ENCODE measurements around the gene CTNNA1. TPM values are rescaled to one million over a fixed set of nuclear protein-coding genes. Genes with fewer than 3 reads are reported as not detected.
A peak's percentile ranks its signal among the peaks of the same experiment; 100 is the strongest.

Gene CTNNA1
- total and polyA plus RNA-seq, 2 experiments from 2014 or later: 194 to 393 TPM

- Histone ChIP-seq H3K9ac (no peak overlapping the region), H4K20me1 (ENCODE audit: insufficient read depth) (no peaks in the 10 kb centered on the region), H3K27me3 (replicated peaks; ENCODE audit: insufficient read depth) (no peaks in the 10 kb centered on the region), H3K27ac (no peak overlapping the region), H3K9me2 (ENCODE audit: insufficient read depth) (no peaks in the 10 kb centered on the region), H3K36me3 (ENCODE audit: low read depth) (no peaks in the 10 kb centered on the region), H3K9me3 (ENCODE audit: low read depth) (no peaks in the 10 kb centered on the region), H3K4me2 (ENCODE audit: unreplicated experiment) (no peak overlapping the region), H3F3A (ENCODE audit: insufficient read depth) (no peaks in the 10 kb centered on the region), H3K4me3 (no peak overlapping the region), H3K79me2 (ENCODE audit: insufficient read depth) (no peaks in the 10 kb centered on the region), H3K4me1 (ENCODE audit: insufficient read depth) (peaks cover 10% of the 10 kb centered on the region; the same call in 1 of the 2 replicates), H2AFZ (no peak overlapping the region)
- TF ChIP-seq EZH2phosphoT487 (IDR thresholded peaks at IDR 0.05; ENCODE audit: insufficient read depth, low read depth): no peak
- TF ChIP-seq EZH2 (IDR thresholded peaks at IDR 0.05; ENCODE audit: insufficient read depth, poor library complexity, severe bottlenecking): no peak
- 90 to 96% methylated on average over 13 of the region's 13 CpGs for WGBS, 2 experiments (ENCODE audit: low coverage in 1 of 2, low lambda C conversion rate in 2 of 2, missing lambda C conversion rate in 2 of 2)
- no peak for DNase-seq
- in situ Hi-C loops (cut with MboI): no loop called here
Measured at GRCh38 chr5:138963763-138964371, 210.6 kb downstream of the CTNNA1 start.

DNA sequence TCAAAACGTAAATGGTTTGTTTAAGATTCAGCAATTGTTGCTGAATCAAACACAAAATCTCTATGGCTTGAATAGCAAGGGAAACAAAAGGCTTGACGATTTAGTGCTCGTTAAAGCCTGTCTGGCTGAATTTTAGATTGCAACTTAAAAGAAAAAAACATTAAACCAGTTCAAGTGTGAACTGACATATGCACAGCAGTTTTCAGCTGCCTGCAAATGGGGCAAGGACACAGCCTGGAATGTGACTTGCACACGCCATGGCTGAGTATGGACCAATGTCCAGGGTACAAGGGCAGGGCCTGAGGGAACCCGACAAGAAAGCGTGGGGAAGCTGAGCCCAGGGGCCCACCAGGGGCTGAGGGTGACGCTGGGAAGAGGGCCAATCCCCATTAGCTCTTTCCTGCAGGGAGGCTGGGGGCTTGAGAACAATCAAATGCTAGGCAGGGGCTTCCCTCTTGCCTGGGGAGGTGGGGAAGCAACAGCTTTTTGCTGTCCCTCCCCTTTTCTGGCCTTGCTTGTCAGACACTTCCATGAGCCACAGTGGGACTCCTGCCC lies 211.5 kb downstream of the CTNNA1 start:
- Histone ChIP-seq H4K20me1 (ENCODE audit: insufficient read depth) (no peaks in the 10 kb centered on the region), H3K27ac (no peak overlapping the region), H3K27me3 (replicated peaks; ENCODE audit: insufficient read depth) (no peaks in the 10 kb centered on the region), H3K9me3 (ENCODE audit: low read depth) (no peaks in the 10 kb centered on the region), H3F3A (ENCODE audit: insufficient read depth) (no peaks in the 10 kb centered on the region), H3K9me2 (ENCODE audit: insufficient read depth) (no peaks in the 10 kb centered on the region), H3K4me1 (ENCODE audit: insufficient read depth) (peaks cover 10% of the 10 kb centered on the region; the same call in 1 of the 2 replicates), H3K4me2 (ENCODE audit: unreplicated experiment) (no peak overlapping the region), H3K79me2 (ENCODE audit: insufficient read depth) (no peaks in the 10 kb centered on the region), H2AFZ (no peak overlapping the region), H3K9ac (no peak overlapping the region), H3K4me3 (no peak overlapping the region), H3K36me3 (ENCODE audit: low read depth) (no peaks in the 10 kb centered on the region)
- TF ChIP-seq EZH2 (IDR thresholded peaks at IDR 0.05; ENCODE audit: insufficient read depth, poor library complexity, severe bottlenecking) (no peak), EZH2phosphoT487 (IDR thresholded peaks at IDR 0.05; ENCODE audit: insufficient read depth, low read depth) (no peak)
- in situ Hi-C loops (cut with MboI): no loop called here
- no peak for DNase-seq
- WGBS, 2 experiments (ENCODE audit: low coverage in 1 of 2, low lambda C conversion rate in 2 of 2, missing lambda C conversion rate in 2 of 2): 89 to 91% methylated on average over 7 of the region's 7 CpGs

- Histone ChIP-seq H3K4me3 (no peak overlapping the region), H3K27ac (no peak overlapping the region), H3K27me3 (replicated peaks; ENCODE audit: insufficient read depth) (no peaks in the 10 kb centered on the region), H3K4me2 (ENCODE audit: unreplicated experiment) (no peak overlapping the region), H3K4me1 (ENCODE audit: insufficient read depth) (peaks cover 10% of the 10 kb centered on the region; the same call in 1 of the 2 replicates), H4K20me1 (ENCODE audit: insufficient read depth) (no peaks in the 10 kb centered on the region), H3F3A (ENCODE audit: insufficient read depth) (no peaks in the 10 kb centered on the region), H3K9me3 (ENCODE audit: low read depth) (no peaks in the 10 kb centered on the region), H3K9ac (no peak overlapping the region), H2AFZ (no peak overlapping the region), H3K9me2 (ENCODE audit: insufficient read depth) (no peaks in the 10 kb centered on the region), H3K36me3 (ENCODE audit: low read depth) (no peaks in the 10 kb centered on the region), H3K79me2 (ENCODE audit: insufficient read depth) (no peaks in the 10 kb centered on the region)
- no peak for DNase-seq
- 90 to 100% methylated on average over 2 of the region's 2 CpGs for WGBS, 2 experiments (ENCODE audit: low coverage in 1 of 2, low lambda C conversion rate in 2 of 2, missing lambda C conversion rate in 2 of 2)
- TF ChIP-seq EZH2phosphoT487 (IDR thresholded peaks at IDR 0.05; ENCODE audit: insufficient read depth, low read depth) (no peak), EZH2 (IDR thresholded peaks at IDR 0.05; ENCODE audit: insufficient read depth, poor library complexity, severe bottlenecking) (no peak)
- in situ Hi-C loops (cut with MboI): no loop called here
Measured at GRCh38 chr5:138965626-138966025, 212.4 kb downstream of the CTNNA1 start.

DNA sequence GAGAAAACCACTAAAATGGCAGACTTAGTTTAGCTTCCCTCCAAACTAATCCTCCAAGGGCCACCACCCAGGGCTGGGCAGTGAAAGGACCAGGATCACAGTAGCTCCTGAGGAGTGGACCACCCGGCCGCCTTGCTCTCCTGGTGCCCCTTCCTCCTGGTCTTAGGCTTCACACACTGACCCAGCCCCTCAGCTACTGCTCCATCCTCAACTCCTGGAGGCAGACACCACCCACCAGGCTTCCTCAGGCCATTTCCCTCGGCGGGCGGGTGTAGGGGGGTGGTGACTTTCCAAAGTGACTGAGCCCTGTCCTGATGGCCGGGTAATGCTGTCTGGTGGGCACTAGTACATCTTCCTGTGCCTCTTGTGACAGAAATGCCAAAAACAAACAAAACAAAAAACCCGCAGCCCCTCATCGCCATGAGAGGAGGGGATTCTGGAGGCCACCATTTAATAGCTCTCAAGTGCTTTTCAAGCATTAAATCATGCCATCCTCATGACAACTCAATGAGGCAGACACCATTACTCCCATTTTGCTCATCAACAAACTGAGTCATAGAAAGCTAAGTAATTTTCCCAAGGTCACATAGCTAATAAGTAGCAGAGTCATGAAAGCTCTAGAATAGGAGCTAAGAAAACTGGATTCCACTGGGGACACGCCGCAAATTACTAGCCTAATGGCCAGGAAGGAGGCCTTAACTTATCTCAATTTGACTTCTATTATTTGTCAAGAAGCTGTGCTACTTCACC lies 213.2 kb downstream of the CTNNA1 start:
- H3K9me3 ChIP-seq (ENCODE audit: low read depth): no peaks in the 10 kb centered on the region
- peak; percentile 56 for DNase-seq
- H3K36me3 ChIP-seq (ENCODE audit: low read depth): no peaks in the 10 kb centered on the region
- H4K20me1 ChIP-seq (ENCODE audit: insufficient read depth): no peaks in the 10 kb centered on the region
- H3K9me2 ChIP-seq (ENCODE audit: insufficient read depth): no peaks in the 10 kb centered on the region
- in situ Hi-C loops (cut with MboI): no loop called here
- peaks cover 10% of the 10 kb centered on the region; the same call in 1 of the 2 replicates for H3K4me1 ChIP-seq (ENCODE audit: insufficient read depth)
- WGBS, 2 experiments (ENCODE audit: low coverage in 1 of 2, low lambda C conversion rate in 2 of 2, missing lambda C conversion rate in 2 of 2): 95 to 97% methylated on average over 10 of the region's 10 CpGs
- no peaks in the 10 kb centered on the region for H3F3A ChIP-seq (ENCODE audit: insufficient read depth)
- H3K27me3 ChIP-seq (replicated peaks; ENCODE audit: insufficient read depth): no peaks in the 10 kb centered on the region
- no peaks in the 10 kb centered on the region for H3K79me2 ChIP-seq (ENCODE audit: insufficient read depth)
- H3K9ac ChIP-seq: no peak overlapping the region
- TF ChIP-seq EZH2 (IDR thresholded peaks at IDR 0.05; ENCODE audit: insufficient read depth, poor library complexity, severe bottlenecking) (no peak), EZH2phosphoT487 (IDR thresholded peaks at IDR 0.05; ENCODE audit: insufficient read depth, low read depth) (no peak)
- H3K27ac ChIP-seq: no peak overlapping the region
- H3K4me3 ChIP-seq: no peak overlapping the region
- H3K4me2 ChIP-seq (ENCODE audit: unreplicated experiment): no peak overlapping the region
- H2AFZ ChIP-seq: no peak overlapping the region
